ENCODE measurements around the gene CHRM5. TPM values are rescaled to one million over a fixed set of nuclear protein-coding genes. Genes with fewer than 3 reads are reported as not detected.

Gene CHRM5
- total and polyA plus RNA-seq, 2 of the 8 experiments (the other 6 are each of a cell fraction or from before 2014, with no cell fraction given): not detected

DNA sequence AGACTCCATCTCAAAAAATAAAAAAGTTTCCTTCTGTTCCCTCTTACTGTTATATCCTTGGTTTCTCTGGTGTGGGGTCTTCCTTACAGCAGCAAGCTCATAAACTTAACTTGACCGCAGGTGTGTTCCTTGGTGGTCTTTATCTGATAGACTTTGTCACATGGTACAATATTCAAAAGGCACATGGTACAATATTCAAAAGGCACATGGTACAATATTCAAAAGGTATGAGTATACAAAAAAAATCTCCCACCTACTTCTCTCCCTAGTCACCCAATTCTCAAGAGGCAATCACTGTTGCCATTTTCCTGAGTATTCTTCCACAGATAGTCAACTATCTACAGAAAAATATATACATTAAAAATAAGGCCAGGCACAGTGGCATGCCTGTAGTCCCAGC is 138.1 kb downstream of the CHRM5 start:
- FAIRE-seq: no peak
- no peak overlapping the region for H2AK5ac ChIP-seq (ENCODE audit: low read depth, low read length)
- H3K79me2 ChIP-seq (ENCODE audit: control insufficient read depth in 1 of 2, insufficient read depth in 2 of 2, low read length in 2 of 2): peaks cover 0 to 1% of the 10 kb centered on the region in 2 experiments; a peak in 1 of 4 replicates
- H3K4me3 ChIP-seq (ENCODE audit: extremely low read depth in 1 of 4, insufficient read depth in 2 of 4, low read depth in 3 of 4, low read length in 4 of 4): no peak overlapping the region
- H3K56ac ChIP-seq (replicated peaks; ENCODE audit: insufficient read length, low read depth, low read length): no peak overlapping the region
- 93% methylated on average over 1 of the region's 1 CpG; no CpG with 5 or more reads in 1 of the 2 experiments for WGBS, 2 experiments (ENCODE audit: extremely low coverage in 1 of 2, insufficient coverage in 1 of 2, insufficient read length in 1 of 2, insufficient replicate concordance in 2 of 2, low coverage in 1 of 2, low lambda C conversion rate in 2 of 2, missing lambda C conversion rate in 1 of 2)
- no peak overlapping the region for H3K23ac ChIP-seq (ENCODE audit: insufficient read length)
- no peaks in the 10 kb centered on the region for H3K79me1 ChIP-seq (ENCODE audit: low read depth, low read length)
- no peaks in the 10 kb centered on the region for H4K20me1 ChIP-seq (replicated peaks in 1 of 2; ENCODE audit: control insufficient read depth in 1 of 2, insufficient read depth in 2 of 2, low read length in 2 of 2)
- no peak overlapping the region for H2BK20ac ChIP-seq (ENCODE audit: low read length)
- no peak overlapping the region for H3K14ac ChIP-seq (ENCODE audit: insufficient read length)
- H3K4me1 ChIP-seq (replicated peaks in 1 of 4; ENCODE audit: control insufficient read depth in 3 of 4, insufficient read depth in 4 of 4, low read length in 3 of 4): peaks cover 0 to 4% (median 0%) of the 10 kb centered on the region in 4 experiments; a peak in 3 of 7 replicates
- no peak overlapping the region for H2AFZ ChIP-seq (ENCODE audit: low read length)
- H3K4ac ChIP-seq (replicated peaks; ENCODE audit: insufficient read length, low read depth, low read length): no peak overlapping the region
- ChIA-PET POLR2A (ENCODE audit: partially characterized antibody) (no interaction called here), CTCF (ENCODE audit: partially characterized antibody) (interaction anchor here (5.9 kb wide), 1 partner anchor 104 kb away, joined by 74 read pairs; the partner anchor contains the start of gene KATNBL1)
- no peaks in the 10 kb centered on the region for H3K27me3 ChIP-seq (replicated peaks in 1 of 4; ENCODE audit: control insufficient read depth in 3 of 4, extremely low read depth in 1 of 4, insufficient read depth in 3 of 4, low read length in 3 of 4)
- no peak overlapping the region for H3K18ac ChIP-seq (ENCODE audit: extremely low read depth, low read length)
- H2BK12ac ChIP-seq (ENCODE audit: low read depth, low read length): no peak overlapping the region
- H4K5ac ChIP-seq (ENCODE audit: insufficient read length, low read depth, low read length): no peak overlapping the region
- no peak overlapping the region for H2BK120ac ChIP-seq (replicated peaks; ENCODE audit: low read depth, low read length)
- H3K4me2 ChIP-seq (ENCODE audit: insufficient read depth in 1 of 2, low read depth in 2 of 2, low read length in 2 of 2): no peak overlapping the region
- no peak overlapping the region for H4K91ac ChIP-seq (replicated peaks; ENCODE audit: insufficient read length, low read length)
- H4K8ac ChIP-seq (ENCODE audit: extremely low read depth, insufficient read depth, low read length): no peak overlapping the region
- DNase-seq (ENCODE audit: low read depth in 1 of 2, low spot score in 2 of 2): no peak
- H3K9ac ChIP-seq (replicated peaks in 1 of 4; ENCODE audit: extremely low read depth in 1 of 4, low read depth in 3 of 4, low read length in 3 of 4): no peak overlapping the region
- no peaks in the 10 kb centered on the region for H3K36me3 ChIP-seq (ENCODE audit: control insufficient read depth in 2 of 4, insufficient read depth in 4 of 4, low read length in 3 of 4)
- H2BK15ac ChIP-seq (ENCODE audit: low read length): no peak overlapping the region
- no peaks in the 10 kb centered on the region for H3K9me3 ChIP-seq (ENCODE audit: insufficient read depth in 2 of 2, low read depth in 1 of 2, low read length in 1 of 2)
- no peak overlapping the region for H2BK5ac ChIP-seq (ENCODE audit: low read depth, low read length)
- peaks cover 6% of the 10 kb centered on the region for H3K23me2 ChIP-seq (ENCODE audit: low read depth, low read length)
- no peak overlapping the region for H3K27ac ChIP-seq (ENCODE audit: low read depth, low read length)
- TF ChIP-seq SRF (IDR thresholded peaks at IDR 0.05; ENCODE audit: low read depth, low read length): no peak
- TF ChIP-seq TAF1 (IDR thresholded peaks at IDR 0.05; ENCODE audit: low read depth, low read length): no peak
- TF ChIP-seq JUND (IDR thresholded peaks at IDR 0.05; ENCODE audit: low read length): no peak
- no peak for TF ChIP-seq YY1 (IDR thresholded peaks at IDR 0.05; ENCODE audit: low read depth, low read length)
- TF ChIP-seq, protein P1, sequence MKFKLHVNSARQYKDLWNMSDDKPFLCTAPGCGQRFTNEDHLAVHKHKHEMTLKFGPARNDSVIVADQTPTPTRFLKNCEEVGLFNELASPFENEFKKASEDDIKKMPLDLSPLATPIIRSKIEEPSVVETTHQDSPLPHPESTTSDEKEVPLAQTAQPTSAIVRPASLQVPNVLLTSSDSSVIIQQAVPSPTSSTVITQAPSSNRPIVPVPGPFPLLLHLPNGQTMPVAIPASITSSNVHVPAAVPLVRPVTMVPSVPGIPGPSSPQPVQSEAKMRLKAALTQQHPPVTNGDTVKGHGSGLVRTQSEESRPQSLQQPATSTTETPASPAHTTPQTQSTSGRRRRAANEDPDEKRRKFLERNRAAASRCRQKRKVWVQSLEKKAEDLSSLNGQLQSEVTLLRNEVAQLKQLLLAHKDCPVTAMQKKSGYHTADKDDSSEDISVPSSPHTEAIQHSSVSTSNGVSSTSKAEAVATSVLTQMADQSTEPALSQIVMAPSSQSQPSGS (IDR thresholded peaks at IDR 0.05; ENCODE audit: low read length): no peak
- TF ChIP-seq CTBP2 (IDR thresholded peaks at IDR 0.05; ENCODE audit: borderline replicate concordance, insufficient read depth, insufficient read length, low read length): no peak
- TF ChIP-seq BACH1 (IDR thresholded peaks at IDR 0.05; ENCODE audit: low read length): no peak
- TF ChIP-seq NRF1 (IDR thresholded peaks at IDR 0.05; ENCODE audit: low read depth, low read length): no peak
- no peak for TF ChIP-seq POLR2AphosphoS5 (IDR thresholded peaks at IDR 0.05; ENCODE audit: low read depth, low read length)
- TF ChIP-seq, protein P2, sequence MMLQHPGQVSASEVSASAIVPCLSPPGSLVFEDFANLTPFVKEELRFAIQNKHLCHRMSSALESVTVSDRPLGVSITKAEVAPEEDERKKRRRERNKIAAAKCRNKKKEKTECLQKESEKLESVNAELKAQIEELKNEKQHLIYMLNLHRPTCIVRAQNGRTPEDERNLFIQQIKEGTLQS (IDR thresholded peaks at IDR 0.05; ENCODE audit: insufficient read depth, low read depth, low read length): no peak
